CD14-positive monocyte (primary cell): Measurements from ENCODE around the gene SERINC3. TPM values are rescaled to one million over a fixed set of nuclear protein-coding genes. Genes with fewer than 3 reads are reported as not detected.

ENCODE experiments used
- DNase-seq, 3 donors: peaks; one replicate each; pipeline ENCODE4 v3.0.0-alpha.2; 2011 to 2022
- H2AFZ ChIP-seq: 2 replicates; pipeline ENCODE4 v1.6.0; 2012; ENCODE audit warnings: mild to moderate bottlenecking, low read depth, low read length, inconsistent platforms; ENCODE audit not compliant: insufficient read depth, poor library complexity, severe bottlenecking
- H3K27ac ChIP-seq, 2 donors: 1 replicate in 1 of 2; 2 replicates in 1 of 2; pipeline ENCODE4 v1.5.1; 2012 to 2013; ENCODE audit warnings: low read length in 2 of 2, control low read depth in 1 of 2, inconsistent platforms in 1 of 2, low read depth in 1 of 2, mild to moderate bottlenecking in 1 of 2
- H3K27me3 ChIP-seq, 2 donors: one replicate each; pipeline versions ENCODE4 v1.6.0 to v1.6.1; 2011 to 2013; ENCODE audit warnings: low read length in 2 of 2; ENCODE audit not compliant: control insufficient read depth in 2 of 2, insufficient read depth in 2 of 2
- H3K36me3 ChIP-seq, 2 donors: replicated peaks in 1 of 2; 1 replicate in 1 of 2; 2 replicates in 1 of 2; pipeline versions ENCODE4 v1.5.1 to v1.6.1; 2012 to 2013; ENCODE audit warnings: low read length in 2 of 2, control low read depth in 1 of 2, inconsistent platforms in 1 of 2, mild to moderate bottlenecking in 1 of 2; ENCODE audit not compliant: insufficient read depth in 2 of 2, control insufficient read depth in 1 of 2
- H3K4me1 ChIP-seq, 2 donors: 1 replicate in 1 of 2; 2 replicates in 1 of 2; pipeline versions ENCODE4 v1.5.1 to v1.6.1; 2012 to 2013; ENCODE audit warnings: low read length in 2 of 2, control low read depth in 1 of 2, inconsistent platforms in 1 of 2, mild to moderate bottlenecking in 1 of 2, moderate library complexity in 1 of 2; ENCODE audit not compliant: insufficient read depth in 2 of 2, control insufficient read depth in 1 of 2
- H3K4me2 ChIP-seq: replicated peaks from 2 replicates; pipeline ENCODE3; 2012; ENCODE audit warnings: low read length, moderate library complexity, mild to moderate bottlenecking; ENCODE audit not compliant: poor library complexity, severe bottlenecking; ENCODE audit errors: extremely low read depth
- H3K4me3 ChIP-seq, 3 experiments: fragments of 200-600 bp in 1 of 3; sonication (generic) in 1 of 3; replicated peaks in 1 of 3; 1 replicate in 2 of 3; 2 replicates in 1 of 3; pipeline ENCODE4 v1.5.1; 2011 to 2013; ENCODE audit warnings: low read length in 3 of 3, mild to moderate bottlenecking in 3 of 3, control low read depth in 2 of 3, low read depth in 2 of 3, inconsistent platforms in 1 of 3, moderate library complexity in 1 of 3
- H3K79me2 ChIP-seq: 2 replicates; pipeline ENCODE4 v1.6.0; 2012; ENCODE audit warnings: mild to moderate bottlenecking, control low read depth, inconsistent platforms, low read length, moderate library complexity; ENCODE audit not compliant: insufficient read depth
- H3K9ac ChIP-seq: 2 replicates; pipeline ENCODE4 v1.6.0; 2017; ENCODE audit warnings: low read length, mild to moderate bottlenecking; ENCODE audit not compliant: insufficient read depth, poor library complexity, severe bottlenecking
- H3K9me3 ChIP-seq, 2 donors: replicated peaks in 1 of 2; 1 replicate in 1 of 2; 2 replicates in 1 of 2; pipeline versions ENCODE4 v1.5.1 to v1.6.1; 2012 to 2013; ENCODE audit warnings: low read length in 2 of 2, control low read depth in 1 of 2; ENCODE audit not compliant: control insufficient read depth in 1 of 2, insufficient read depth in 1 of 2
- H4K20me1 ChIP-seq: 2 replicates; pipeline ENCODE4 v1.6.0; 2012; ENCODE audit warnings: mild to moderate bottlenecking, low read length, control low read depth, moderate library complexity; ENCODE audit not compliant: insufficient read depth
- H3K27ac Mint-ChIP-seq, 7 donors: one replicate each; pipeline ENCODE4 v1.8.0; 2020; ENCODE audit warnings: mild to moderate bottlenecking in 7 of 7, mixed read lengths in 7 of 7, moderate library complexity in 6 of 7, inconsistent platforms in 2 of 7
- H3K27me3 Mint-ChIP-seq, 3 donors: one replicate each; pipeline ENCODE4 v1.8.0; 2021 to 2022; ENCODE audit warnings: low read depth in 3 of 3, mild to moderate bottlenecking in 3 of 3, mixed read lengths in 3 of 3, moderate library complexity in 3 of 3, inconsistent platforms in 1 of 3
- H3K36me3 Mint-ChIP-seq, 2 donors: one replicate each; pipeline ENCODE4 v1.8.0; 2020; ENCODE audit warnings: mixed read lengths in 2 of 2, inconsistent platforms in 1 of 2, mild to moderate bottlenecking in 1 of 2
- H3K4me1 Mint-ChIP-seq: one replicate; pipeline ENCODE4 v1.8.0; 2020; ENCODE audit warnings: mild to moderate bottlenecking, mixed read lengths
- H3K4me3 Mint-ChIP-seq, 2 donors: one replicate each; pipeline ENCODE4 v1.8.0; 2020; ENCODE audit warnings: mild to moderate bottlenecking in 2 of 2, mixed read lengths in 2 of 2, moderate library complexity in 1 of 2
- H3K9me3 Mint-ChIP-seq, 7 donors: one replicate each; pipeline ENCODE4 v1.8.0; 2020 to 2022; ENCODE audit warnings: mixed read lengths in 7 of 7, mild to moderate bottlenecking in 6 of 7, moderate library complexity in 6 of 7, inconsistent platforms in 2 of 7
- CTCF ChIP-seq: fragments of 200-600 bp; IDR thresholded peaks from one replicate; pipeline ENCODE4 v1.8.0; 2022; ENCODE audit warnings: antibody characterized with exemption, mild to moderate bottlenecking
- WGBS: methylation state at CpG from one replicate; pipeline ENCODE4 v1.1.5; 2013; ENCODE audit warnings: missing lambda C conversion rate; ENCODE audit not compliant: insufficient coverage; 5-methylcytosine and 5-hydroxymethylcytosine counted together
- intact Hi-C, 2 donors: fragments of 100-400 bp; cut with micrococcal nuclease; formaldehyde crosslinking; loops; one replicate each; pipeline versions ENCODE4 v1.15.0 to v1.15.1; 2023
- polyA plus RNA-seq, 3 donors: library from polyadenylated mRNA; depleted of rRNA in 1 of 3; unstranded in 2 of 3; stranded (reverse) in 1 of 3; fragments of 300-500 nt in 2 of 3; fragments of >200 nt in 1 of 3; fragmentation: Illumina TruSeq in 2 of 3; gene quantifications; 1 replicate in 2 of 3; 2 replicates in 1 of 3; pipeline ENCODE4 v1.2.3, GENCODE V29; 2012 to 2021

SERINC3 gene
- polyA plus RNA-seq, 3 donors, result 49.8 to 194 (median 157) TPM

- Histone ChIP-seq H2AFZ (no peak overlapping the region), H3K4me2 (no peak overlapping the region), H3K9ac (no peak overlapping the region), H4K20me1 (peaks cover 65% of the 10 kb centered on the region), H3K4me1 (peaks cover 21 to 29% of the 10 kb centered on the region in 2 donors), H3K4me3 (no peak overlapping the region), H3K79me2 (peaks cover 94% of the 10 kb centered on the region), H3K27ac (peak overlapping the region in 1 of 2 donors; percentile 38), H3K36me3 (peaks cover 16 to 45% of the 10 kb centered on the region in 2 donors), H3K27me3 (no peaks in the 10 kb centered on the region), H3K9me3 (no peaks in the 10 kb centered on the region)
- Mint-ChIP-seq H3K9me3 (no peaks in the 10 kb centered on the region), H3K4me3 (no peak overlapping the region), H3K36me3 (peaks cover 33 to 34% of the 10 kb centered on the region in 2 donors), H3K27me3 (no peaks in the 10 kb centered on the region), H3K4me1 (peaks cover 33% of the 10 kb centered on the region), H3K27ac (peak overlapping the region in 4 of 7 donors; percentile 52 to 77 (median 57))
- TF ChIP-seq CTCF, result no peak
- no CpG with 5 or more reads among the region's 3 CpGs for WGBS
- intact Hi-C loops, result no loop called here
- no peak for DNase-seq
Measured at GRCh38 chr20:44517454-44517853, 4.4 kb downstream of the SERINC3 start.

- H3K9me3 Mint-ChIP-seq, result no peaks in the 10 kb centered on the region
- Histone ChIP-seq H3K36me3 (peaks cover 25 to 55% of the 10 kb centered on the region in 2 donors), H3K9ac (no peak overlapping the region), H3K27ac (peak overlapping the region in 1 of 2 donors; percentile 9), H3K79me2 (peaks cover 100% of the 10 kb centered on the region), H4K20me1 (peaks cover 75% of the 10 kb centered on the region), H3K9me3 (no peaks in the 10 kb centered on the region), H3K27me3 (no peaks in the 10 kb centered on the region), H2AFZ (no peak overlapping the region), H3K4me1 (peaks cover 17 to 22% of the 10 kb centered on the region in 2 donors), H3K4me3 (no peak overlapping the region), H3K4me2 (no peak overlapping the region)
- 100% methylated on average over 2 of the region's 7 CpGs for WGBS
- no peaks in the 10 kb centered on the region for H3K27me3 Mint-ChIP-seq
- TF ChIP-seq CTCF, result no peak
- no peak overlapping the region for H3K4me3 Mint-ChIP-seq
- peak overlapping the region in 2 of 7 donors; percentile 6 to 75 for H3K27ac Mint-ChIP-seq
- intact Hi-C loops, result no loop called here
- H3K4me1 Mint-ChIP-seq, result peaks cover 28% of the 10 kb centered on the region
- H3K36me3 Mint-ChIP-seq, result peaks cover 40 to 44% of the 10 kb centered on the region in 2 donors
- no peak for DNase-seq
Measured at GRCh38 chr20:44516491-44516890, 5.4 kb downstream of the SERINC3 start.
